ENCODE measurements around the gene NGLY1. TPM values are rescaled to one million over a fixed set of nuclear protein-coding genes. Genes with fewer than 3 reads are reported as not detected.

Gene NGLY1
- total RNA-seq, 2 donors from 2014 or later = 39.5 to 40.4 TPM

DNA sequence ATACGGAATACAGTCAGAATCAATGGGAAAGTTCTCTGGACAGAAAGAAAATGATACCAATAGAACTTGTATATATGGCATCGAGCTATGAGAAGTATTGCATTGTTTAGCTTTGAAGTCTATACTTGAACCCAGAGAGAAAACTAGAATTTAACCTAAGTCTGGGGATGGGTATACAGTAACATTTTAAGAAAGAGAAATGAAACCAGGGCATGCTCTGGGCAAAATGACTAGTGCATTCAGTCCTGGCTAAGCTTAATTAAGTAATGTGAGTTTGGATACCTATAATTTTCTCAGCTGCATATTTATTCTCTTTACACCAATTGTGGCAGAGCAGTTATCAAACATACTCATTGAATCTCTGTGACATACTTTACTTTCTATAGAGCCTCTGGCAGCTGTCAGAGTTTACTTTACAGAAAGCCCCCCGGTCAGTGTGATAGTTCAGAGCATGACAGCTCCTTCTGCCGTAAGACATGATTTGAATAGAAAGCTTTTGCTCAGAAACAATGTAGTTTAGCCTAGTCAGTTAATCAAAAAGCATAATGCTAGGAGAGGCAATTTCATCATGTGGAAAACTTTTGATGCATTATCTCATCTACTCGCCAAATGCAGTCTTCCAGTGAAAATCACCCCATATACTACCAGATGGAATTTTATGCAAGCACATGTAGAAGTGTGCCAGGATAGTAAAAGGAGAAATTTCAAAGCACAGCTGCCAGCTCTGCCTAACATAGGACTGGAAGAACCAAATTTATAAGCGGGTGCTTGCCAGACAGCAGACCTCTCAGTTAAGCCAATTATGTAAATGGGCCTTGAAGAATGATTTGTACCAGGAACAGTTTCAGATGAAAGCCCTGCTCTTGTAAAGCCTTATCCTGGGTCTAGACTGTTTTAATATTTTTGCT lies 47.4 kb upstream of the NGLY1 start:
- Histone ChIP-seq H3K4me3 (ENCODE audit: low read length) (no peak overlapping the region), H3K9me3 (ENCODE audit: control insufficient read depth, low read length) (no peaks in the 10 kb centered on the region), H3K27me3 (ENCODE audit: control insufficient read depth, insufficient read depth, low read length, poor library complexity, severe bottlenecking) (no peaks in the 10 kb centered on the region), H3K9ac (ENCODE audit: extremely low read depth, low read length, poor library complexity, severe bottlenecking) (no peak overlapping the region), H3K27ac (ENCODE audit: low read depth, low read length) (peak overlapping the region; percentile 93), H3K36me3 (ENCODE audit: control insufficient read depth, insufficient read depth, low read length) (no peaks in the 10 kb centered on the region), H3K4me1 (ENCODE audit: control insufficient read depth, insufficient read depth, low read length) (no peaks in the 10 kb centered on the region)
- Mint-ChIP-seq H3K4me3 (no peak overlapping the region), H3K27ac (no peak overlapping the region), H3K9me3 (no peaks in the 10 kb centered on the region), H3K4me1 (peaks cover 13% of the 10 kb centered on the region), H3K36me3 (ENCODE audit: low read depth) (no peaks in the 10 kb centered on the region), H3K27me3 (ENCODE audit: insufficient read depth) (no peaks in the 10 kb centered on the region)
- no peak for DNase-seq
- TF ChIP-seq, protein P1, sequence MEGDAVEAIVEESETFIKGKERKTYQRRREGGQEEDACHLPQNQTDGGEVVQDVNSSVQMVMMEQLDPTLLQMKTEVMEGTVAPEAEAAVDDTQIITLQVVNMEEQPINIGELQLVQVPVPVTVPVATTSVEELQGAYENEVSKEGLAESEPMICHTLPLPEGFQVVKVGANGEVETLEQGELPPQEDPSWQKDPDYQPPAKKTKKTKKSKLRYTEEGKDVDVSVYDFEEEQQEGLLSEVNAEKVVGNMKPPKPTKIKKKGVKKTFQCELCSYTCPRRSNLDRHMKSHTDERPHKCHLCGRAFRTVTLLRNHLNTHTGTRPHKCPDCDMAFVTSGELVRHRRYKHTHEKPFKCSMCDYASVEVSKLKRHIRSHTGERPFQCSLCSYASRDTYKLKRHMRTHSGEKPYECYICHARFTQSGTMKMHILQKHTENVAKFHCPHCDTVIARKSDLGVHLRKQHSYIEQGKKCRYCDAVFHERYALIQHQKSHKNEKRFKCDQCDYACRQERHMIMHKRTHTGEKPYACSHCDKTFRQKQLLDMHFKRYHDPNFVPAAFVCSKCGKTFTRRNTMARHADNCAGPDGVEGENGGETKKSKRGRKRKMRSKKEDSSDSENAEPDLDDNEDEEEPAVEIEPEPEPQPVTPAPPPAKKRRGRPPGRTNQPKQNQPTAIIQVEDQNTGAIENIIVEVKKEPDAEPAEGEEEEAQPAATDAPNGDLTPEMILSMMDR (conservative IDR thresholded peaks at IDR 0.05) = no peak
- 83 to 92% methylated on average over 5 to 6 of the region's 6 CpGs for WGBS, 2 experiments (ENCODE audit: insufficient coverage in 1 of 2, insufficient read length in 1 of 2)

DNA sequence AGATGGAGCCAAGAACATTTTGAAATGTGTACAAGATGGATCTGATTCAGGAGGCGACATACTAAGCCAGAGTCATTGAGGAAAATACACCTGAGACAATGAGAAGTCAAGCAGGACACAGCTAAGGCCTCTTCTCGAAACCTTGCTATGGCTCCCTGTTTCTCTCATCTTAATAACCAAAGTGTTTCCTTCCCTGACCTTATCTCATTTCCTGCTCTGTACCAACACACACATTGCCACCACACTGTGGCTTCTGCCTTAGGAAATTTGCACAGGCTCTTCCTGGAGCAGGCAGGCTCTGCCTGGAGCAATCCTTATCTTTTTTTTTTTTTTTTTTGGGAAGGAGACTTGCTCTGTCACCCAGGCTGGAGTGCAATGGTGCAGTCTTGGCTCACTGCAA lies 43.3 kb upstream of the NGLY1 start:
- Histone ChIP-seq H3K36me3 (ENCODE audit: control insufficient read depth, insufficient read depth, low read length) (no peaks in the 10 kb centered on the region), H3K9ac (ENCODE audit: extremely low read depth, low read length, poor library complexity, severe bottlenecking) (no peak overlapping the region), H3K4me1 (ENCODE audit: control insufficient read depth, insufficient read depth, low read length) (no peaks in the 10 kb centered on the region), H3K27me3 (ENCODE audit: control insufficient read depth, insufficient read depth, low read length, poor library complexity, severe bottlenecking) (no peaks in the 10 kb centered on the region), H3K9me3 (ENCODE audit: control insufficient read depth, low read length) (no peaks in the 10 kb centered on the region), H3K27ac (ENCODE audit: low read depth, low read length) (no peak overlapping the region), H3K4me3 (ENCODE audit: low read length) (no peak overlapping the region)
- no peaks in the 10 kb centered on the region for H3K27me3 Mint-ChIP-seq (ENCODE audit: insufficient read depth)
- 87 to 100% methylated on average over 2 of the region's 2 CpGs for whole genome bisulfite sequencing, 2 experiments (ENCODE audit: insufficient coverage in 1 of 2, insufficient read length in 1 of 2)
- no peak for DNase-seq
- no peaks in the 10 kb centered on the region for H3K36me3 Mint-ChIP-seq (ENCODE audit: low read depth)
- no peak overlapping the region for H3K27ac Mint-ChIP-seq
- peaks cover 11% of the 10 kb centered on the region for H3K4me1 Mint-ChIP-seq
- H3K9me3 Mint-ChIP-seq = no peaks in the 10 kb centered on the region
- TF ChIP-seq, protein P1 (conservative IDR thresholded peaks at IDR 0.05) = no peak
- H3K4me3 Mint-ChIP-seq = no peak overlapping the region

- H3K4me1 Mint-ChIP-seq = no peaks in the 10 kb centered on the region
- H3K4me3 ChIP-seq (ENCODE audit: low read length) = no peak overlapping the region
- H3K27ac Mint-ChIP-seq = no peak overlapping the region
- no peaks in the 10 kb centered on the region for H3K4me1 ChIP-seq (ENCODE audit: control insufficient read depth, insufficient read depth, low read length)
- DNase-seq = no peak
- no peaks in the 10 kb centered on the region for H3K36me3 Mint-ChIP-seq (ENCODE audit: low read depth)
- 91 to 96% methylated on average over 3 of the region's 3 CpGs for WGBS, 2 experiments (ENCODE audit: insufficient coverage in 1 of 2, insufficient read length in 1 of 2)
- H3K9me3 Mint-ChIP-seq = no peaks in the 10 kb centered on the region
- no peak overlapping the region for H3K4me3 Mint-ChIP-seq
- no peak overlapping the region for H3K27ac ChIP-seq (ENCODE audit: low read depth, low read length)
- no peaks in the 10 kb centered on the region for H3K36me3 ChIP-seq (ENCODE audit: control insufficient read depth, insufficient read depth, low read length)
- no peaks in the 10 kb centered on the region for H3K9me3 ChIP-seq (ENCODE audit: control insufficient read depth, low read length)
- no peak overlapping the region for H3K9ac ChIP-seq (ENCODE audit: extremely low read depth, low read length, poor library complexity, severe bottlenecking)
- TF ChIP-seq, protein P1 (conservative IDR thresholded peaks at IDR 0.05) = no peak
- H3K27me3 ChIP-seq (ENCODE audit: control insufficient read depth, insufficient read depth, low read length, poor library complexity, severe bottlenecking) = no peaks in the 10 kb centered on the region
- no peaks in the 10 kb centered on the region for H3K27me3 Mint-ChIP-seq (ENCODE audit: insufficient read depth)
These were observed 40.1 kb upstream of the NGLY1 start for GRCh38 chr3:25823314-25823713.
